ENCODE measurements around the gene DGKE.

DNA sequence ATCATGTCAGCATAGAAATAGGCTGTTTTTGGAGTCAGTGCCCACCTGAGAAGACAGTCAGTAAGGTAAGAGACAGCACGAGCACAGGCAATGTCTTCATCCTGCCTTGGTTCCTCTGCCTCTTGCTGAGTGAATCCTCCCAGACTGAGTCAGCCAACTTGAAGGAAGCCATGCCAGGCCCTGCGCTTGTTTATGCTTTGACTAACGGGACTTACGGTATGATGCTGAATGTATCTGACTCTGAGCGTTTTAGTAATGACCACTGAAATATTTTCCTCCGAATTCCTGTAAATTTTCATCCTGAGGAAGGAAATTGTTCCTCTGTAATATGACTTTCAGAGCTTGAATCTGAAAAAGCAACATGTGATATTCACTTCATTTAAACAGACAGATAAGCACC lies 18.2 kb upstream of the DGKE start:
- TF ChIP-seq CTCF (IDR thresholded peaks at IDR 0.05), result no peak
- no peak for TF ChIP-seq POLR2AphosphoS5 (IDR thresholded peaks at IDR 0.05; ENCODE audit: low read depth, low read length)
